ENCODE data around the gene PTGES3L.
"Not testable (repeated sequence)": the region's sequence is repeated elsewhere in the genome, so short reads cannot be mapped to it uniquely, and the experiment has no call there.

Gene PTGES3L

GRCh38 chr17:42919522-42920077 is 60.3 kb downstream of the PTGES3L start:
- not testable (repeated sequence) for DNase-seq (ENCODE audit: low read depth)

- DNase-seq (ENCODE audit: low read depth), result no peak
Measured at GRCh38 chr17:42918902-42919521, 60.9 kb downstream of the PTGES3L start.

Data from stimulated activated CD8-positive, alpha-beta memory T cell treated with anti-CD3 and anti-CD28 coated beads, Interleukin-12 subunit alpha, Interleukin-12 subunit beta, amount 100 ng/mL, for 4 hours (primary cell).